ENCODE measurements around the gene RNF212.

The RNF212 gene

DNA sequence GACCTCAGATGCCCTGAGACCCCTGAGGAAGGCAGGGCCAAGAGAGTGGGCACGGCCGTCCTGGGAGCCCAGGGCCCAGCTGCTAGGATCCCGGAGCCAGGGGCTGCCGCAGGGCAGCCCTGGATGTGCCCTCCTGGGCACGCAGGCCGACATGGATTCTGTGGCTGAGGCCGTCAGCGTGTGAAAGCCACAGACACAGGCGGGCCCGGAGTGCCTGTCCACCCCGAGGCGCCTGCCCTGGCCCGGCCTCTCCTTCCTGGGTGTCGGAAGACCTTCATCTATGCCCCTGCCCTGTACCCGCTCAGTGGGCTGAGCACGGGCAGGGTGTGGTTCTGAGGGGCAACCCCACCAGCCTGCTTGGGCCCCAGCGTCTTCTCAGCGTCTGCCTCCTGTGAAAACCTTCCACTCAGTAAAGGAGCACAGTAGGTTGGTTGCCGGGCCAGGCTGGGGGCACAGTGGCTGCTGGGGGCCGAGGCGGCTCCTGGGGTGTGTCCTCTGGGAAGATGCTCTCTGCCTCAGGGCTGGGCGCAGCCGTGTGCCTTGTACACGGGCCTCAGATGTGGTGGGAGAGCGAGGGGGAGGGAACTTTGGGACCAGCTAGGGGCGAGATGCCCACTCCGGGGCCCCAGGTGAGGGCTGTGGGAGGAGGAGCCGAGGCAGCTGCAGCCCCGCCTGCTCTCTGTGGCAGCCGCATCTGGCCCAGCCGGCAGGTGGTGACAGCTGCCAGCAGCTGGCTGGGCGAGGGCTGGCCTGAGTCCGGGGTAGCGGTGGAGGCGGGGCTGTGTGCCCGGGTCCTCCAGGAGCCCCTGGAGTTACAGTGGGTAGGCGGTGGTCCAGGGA is 81.2 kb downstream of the RNF212 start:
- no peak for TF ChIP-seq POLR2A (IDR thresholded peaks at IDR 0.05; ENCODE audit: low read depth, low read length)
- no peak for TF ChIP-seq POU2F2 (IDR thresholded peaks at IDR 0.05; ENCODE audit: low read depth, low read length)
- TF ChIP-seq TAF1 (IDR thresholded peaks at IDR 0.05; ENCODE audit: low read depth, low read length): no peak
- TF ChIP-seq POLR2AphosphoS5 (IDR thresholded peaks at IDR 0.05; ENCODE audit: low read depth, low read length): no peak
- no peak for TF ChIP-seq PAX5 (IDR thresholded peaks at IDR 0.05; ENCODE audit: insufficient read depth, low read length, severe bottlenecking)
- no peak for TF ChIP-seq SPI1 (IDR thresholded peaks at IDR 0.05; ENCODE audit: low read depth, low read length)
- DNase-seq (ENCODE audit: insufficient read length, low spot score) (no peak), FAIRE-seq (no peak)

DNA sequence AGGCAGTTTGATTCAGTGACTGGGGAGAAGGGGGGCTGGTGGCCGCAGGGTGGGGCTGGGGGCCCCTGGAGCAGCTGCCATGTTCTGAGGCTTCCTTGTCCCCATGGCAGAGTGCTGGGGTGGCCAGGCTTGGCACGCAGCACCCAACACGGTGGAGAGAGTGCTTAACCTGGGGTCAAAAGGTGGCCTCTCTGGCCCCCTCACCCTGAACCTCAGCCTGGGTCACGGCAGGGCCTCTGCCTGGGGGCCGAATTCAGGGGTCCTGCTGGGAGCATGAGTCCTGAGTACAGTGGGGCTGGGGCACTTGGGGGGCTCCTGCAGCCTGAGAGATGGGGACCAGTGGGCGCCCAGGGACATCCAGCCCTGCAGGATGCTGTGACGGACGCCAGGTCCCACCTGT is 82.0 kb downstream of the RNF212 start:
- FAIRE-seq (no peak), DNase-seq (ENCODE audit: insufficient read length, low spot score) (no peak)
- TF ChIP-seq POU2F2 (IDR thresholded peaks at IDR 0.05; ENCODE audit: low read depth, low read length) (no peak), TAF1 (IDR thresholded peaks at IDR 0.05; ENCODE audit: low read depth, low read length) (no peak), PAX5 (IDR thresholded peaks at IDR 0.05; ENCODE audit: insufficient read depth, low read length, severe bottlenecking) (no peak), POLR2A (IDR thresholded peaks at IDR 0.05; ENCODE audit: low read depth, low read length) (no peak)

DNA sequence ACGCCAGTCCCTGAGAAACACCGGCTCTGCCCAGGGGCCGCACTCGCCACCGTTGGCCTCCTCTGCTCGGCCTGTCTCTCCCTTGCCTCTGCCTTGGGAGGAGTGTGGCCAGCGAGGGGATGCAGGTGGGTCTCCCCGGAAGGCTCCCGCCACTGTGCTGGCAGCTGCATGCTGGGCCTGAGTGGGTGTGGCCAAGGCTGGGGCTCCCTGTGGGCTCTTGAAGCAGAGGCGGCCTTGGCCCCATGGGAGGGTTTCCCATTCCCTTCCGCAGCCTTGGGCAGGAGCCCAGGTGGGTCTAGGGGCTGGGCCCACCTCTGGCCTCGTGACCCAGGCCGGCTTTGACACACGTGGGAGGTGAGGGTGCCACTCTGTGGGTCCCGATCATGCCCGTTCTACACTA is 82.8 kb downstream of the RNF212 start:
- DNase-seq (ENCODE audit: insufficient read length, low spot score) (no peak), FAIRE-seq (no peak)
- no peak for TF ChIP-seq PAX5 (IDR thresholded peaks at IDR 0.05; ENCODE audit: insufficient read depth, low read length, severe bottlenecking)
- TF ChIP-seq POLR2AphosphoS5 (IDR thresholded peaks at IDR 0.05; ENCODE audit: low read depth, low read length): no peak

GRCh38 chr4:1030031-1030430 is 83.3 kb downstream of the RNF212 start:
- no peak for TF ChIP-seq TAF1 (IDR thresholded peaks at IDR 0.05; ENCODE audit: low read depth, low read length)
- no peak for TF ChIP-seq POU2F2 (IDR thresholded peaks at IDR 0.05; ENCODE audit: low read depth, low read length)
- no peak for TF ChIP-seq SPI1 (IDR thresholded peaks at IDR 0.05; ENCODE audit: low read depth, low read length)
- no peak for TF ChIP-seq POLR2A (IDR thresholded peaks at IDR 0.05; ENCODE audit: low read depth, low read length)
- TF ChIP-seq PAX5 (IDR thresholded peaks at IDR 0.05; ENCODE audit: insufficient read depth, low read length, severe bottlenecking): no peak
- no peak for DNase-seq (ENCODE audit: insufficient read length, low spot score)
- FAIRE-seq: no peak

DNA sequence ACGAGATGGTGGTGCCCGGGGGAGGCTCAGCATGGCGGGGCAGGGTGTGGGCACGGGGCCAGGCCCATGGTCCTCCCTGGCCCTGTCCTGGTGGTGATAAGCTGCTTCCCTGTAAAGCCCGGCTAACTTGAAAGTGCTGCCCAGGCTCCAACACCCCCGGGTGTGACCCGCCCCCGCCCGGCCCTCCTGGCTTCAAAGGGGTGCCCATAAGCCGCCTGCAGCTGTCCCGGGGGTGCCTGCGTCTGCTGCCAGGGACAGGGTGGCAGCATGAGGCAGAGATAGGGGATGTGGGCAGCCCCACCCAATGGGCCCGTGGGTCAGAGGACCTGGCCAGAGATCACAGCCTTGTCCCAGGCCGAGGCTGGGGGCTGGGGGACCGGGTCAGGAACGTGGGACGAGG is 83.8 kb downstream of the RNF212 start:
- DNase-seq (ENCODE audit: insufficient read length, low spot score) (no peak), FAIRE-seq (no peak)
- TF ChIP-seq PAX5 (IDR thresholded peaks at IDR 0.05; ENCODE audit: insufficient read depth, low read length, severe bottlenecking): no peak
- TF ChIP-seq TAF1 (IDR thresholded peaks at IDR 0.05; ENCODE audit: low read depth, low read length): no peak
- TF ChIP-seq POU2F2 (IDR thresholded peaks at IDR 0.05; ENCODE audit: low read depth, low read length): no peak
- TF ChIP-seq POLR2AphosphoS5 (IDR thresholded peaks at IDR 0.05; ENCODE audit: low read depth, low read length): no peak
- no peak for TF ChIP-seq SPI1 (IDR thresholded peaks at IDR 0.05; ENCODE audit: low read depth, low read length)
- TF ChIP-seq POLR2A (IDR thresholded peaks at IDR 0.05; ENCODE audit: low read depth, low read length): no peak

- DNase-seq (ENCODE audit: insufficient read length, low spot score) (no peak), FAIRE-seq (no peak)
Observed at GRCh38 chr4:1028574-1029220, 84.7 kb downstream of the RNF212 start.

GRCh38 chr4:1027915-1028238 is 85.5 kb downstream of the RNF212 start:
- FAIRE-seq (no peak), DNase-seq (ENCODE audit: insufficient read length, low spot score) (no peak)
- no peak for TF ChIP-seq PAX5 (IDR thresholded peaks at IDR 0.05; ENCODE audit: insufficient read depth, low read length, severe bottlenecking)
- TF ChIP-seq TAF1 (IDR thresholded peaks at IDR 0.05; ENCODE audit: low read depth, low read length): no peak
- no peak for TF ChIP-seq POLR2A (IDR thresholded peaks at IDR 0.05; ENCODE audit: low read depth, low read length)
- no peak for TF ChIP-seq POU2F2 (IDR thresholded peaks at IDR 0.05; ENCODE audit: low read depth, low read length)
- no peak for TF ChIP-seq SPI1 (IDR thresholded peaks at IDR 0.05; ENCODE audit: low read depth, low read length)
- TF ChIP-seq POLR2AphosphoS5 (IDR thresholded peaks at IDR 0.05; ENCODE audit: low read depth, low read length): no peak

More at GRCh38 chr4:1028574-1029220, 84.7 kb downstream of the RNF212 start:
- TF ChIP-seq POU2F2 (IDR thresholded peaks at IDR 0.05; ENCODE audit: low read depth, low read length): no peak
- TF ChIP-seq SPI1 (IDR thresholded peaks at IDR 0.05; ENCODE audit: low read depth, low read length): no peak
- TF ChIP-seq POLR2AphosphoS5 (IDR thresholded peaks at IDR 0.05; ENCODE audit: low read depth, low read length): no peak
- TF ChIP-seq POLR2A (IDR thresholded peaks at IDR 0.05; ENCODE audit: low read depth, low read length): no peak
- no peak for TF ChIP-seq PAX5 (IDR thresholded peaks at IDR 0.05; ENCODE audit: insufficient read depth, low read length, severe bottlenecking)
- no peak for TF ChIP-seq TAF1 (IDR thresholded peaks at IDR 0.05; ENCODE audit: low read depth, low read length)

DNA sequence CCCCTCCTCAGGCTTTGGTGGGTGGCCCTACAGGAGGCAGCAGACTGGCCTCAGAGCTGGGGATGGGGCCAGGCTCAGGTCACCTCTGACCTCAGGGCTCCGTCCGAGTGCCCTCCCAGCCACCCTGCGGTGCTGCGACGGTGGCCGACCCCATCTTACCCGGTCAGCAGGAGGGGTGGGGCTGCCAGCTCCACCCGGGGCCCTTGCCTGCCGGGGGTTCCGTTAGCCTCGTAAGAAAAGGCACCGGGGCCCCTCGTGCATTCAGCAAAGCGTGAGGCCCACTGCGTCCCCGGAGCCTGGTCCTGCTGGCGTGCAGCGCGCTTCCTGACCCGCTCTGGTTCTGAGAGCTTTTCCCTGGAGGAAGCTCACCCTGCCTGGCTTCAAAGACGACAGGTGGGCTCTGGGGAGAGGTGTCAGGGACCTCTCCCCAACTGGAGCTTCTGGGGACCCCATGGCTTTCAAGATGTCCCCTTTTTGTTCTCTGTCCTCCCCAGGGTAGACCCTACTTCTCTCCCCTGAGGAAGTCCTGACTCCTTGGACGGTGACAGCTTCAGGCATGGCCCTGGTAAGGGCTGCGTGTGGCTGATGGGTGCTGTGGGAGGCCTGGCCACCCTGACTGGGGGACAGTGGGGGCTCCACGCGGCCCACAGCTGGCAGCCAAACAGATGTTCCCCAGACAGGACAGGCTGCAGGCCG is 86.0 kb downstream of the RNF212 start:
- FAIRE-seq (no peak), DNase-seq (ENCODE audit: insufficient read length, low spot score) (no peak)
- TF ChIP-seq POLR2A (IDR thresholded peaks at IDR 0.05; ENCODE audit: low read depth, low read length): no peak
- TF ChIP-seq TAF1 (IDR thresholded peaks at IDR 0.05; ENCODE audit: low read depth, low read length): no peak
- no peak for TF ChIP-seq POLR2AphosphoS5 (IDR thresholded peaks at IDR 0.05; ENCODE audit: low read depth, low read length)
- TF ChIP-seq SPI1 (IDR thresholded peaks at IDR 0.05; ENCODE audit: low read depth, low read length): no peak
- no peak for TF ChIP-seq POU2F2 (IDR thresholded peaks at IDR 0.05; ENCODE audit: low read depth, low read length)
- no peak for TF ChIP-seq PAX5 (IDR thresholded peaks at IDR 0.05; ENCODE audit: insufficient read depth, low read length, severe bottlenecking)

- peak; percentile 98 for FAIRE-seq
- DNase-seq (ENCODE audit: insufficient read length, low spot score): peak; percentile 91
- TF ChIP-seq POU2F2 (IDR thresholded peaks at IDR 0.05; ENCODE audit: low read depth, low read length) (peak; percentile 85), PAX5 (IDR thresholded peaks at IDR 0.05; ENCODE audit: insufficient read depth, low read length, severe bottlenecking) (no peak), SPI1 (IDR thresholded peaks at IDR 0.05; ENCODE audit: low read depth, low read length) (no peak)
Observed at GRCh38 chr4:1026115-1026514, 87.2 kb downstream of the RNF212 start.

All from GM12891 (cell line).